TTC549 (cell line): Measurements from ENCODE around the gene AASS.

ENCODE experiments used
- FAIRE-seq: peaks from 2 replicates; lab custom pipeline; 2012; peaks lifted over from hg19 to GRCh38; lab: Jason Lieb, UNC

The AASS gene

DNA sequence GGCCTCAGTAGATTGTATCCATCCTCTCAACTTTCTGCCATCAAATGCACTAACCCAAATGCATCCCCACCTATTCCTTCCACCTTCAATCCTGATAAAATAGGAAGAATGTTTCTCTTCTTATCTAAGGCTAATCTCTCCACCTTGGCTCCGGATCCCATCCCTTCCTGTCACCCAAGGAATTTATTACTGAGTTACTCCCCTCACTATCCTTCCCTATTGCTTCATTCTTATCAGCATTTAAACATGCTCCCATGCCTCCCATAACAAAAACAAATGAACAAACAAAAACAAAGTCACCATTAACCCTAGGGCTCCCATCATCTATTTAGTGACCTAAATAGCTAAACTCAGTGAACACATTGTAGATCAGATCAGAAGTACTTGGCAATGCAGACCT is 25.3 kb downstream of the AASS start:
- no peak for FAIRE-seq

DNA sequence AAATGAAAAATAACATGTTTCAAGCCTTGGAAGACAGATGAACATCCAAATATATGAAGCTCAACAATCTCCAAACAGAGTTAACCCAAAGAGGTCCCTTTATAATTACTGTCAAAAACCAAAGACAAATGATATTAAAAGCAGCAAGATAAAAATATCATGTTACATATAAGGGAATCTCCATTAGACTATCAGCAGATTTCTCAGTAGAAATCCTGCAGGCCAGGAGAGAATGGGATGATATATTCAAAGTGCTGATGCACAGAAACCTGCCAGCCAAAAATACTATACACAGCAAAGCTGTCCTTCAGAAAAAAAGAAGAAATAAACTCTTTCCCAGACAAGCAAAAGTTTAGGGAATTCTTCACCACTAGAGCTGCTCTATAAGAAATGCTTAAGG is 41.0 kb downstream of the AASS start:
- no peak for FAIRE-seq

DNA sequence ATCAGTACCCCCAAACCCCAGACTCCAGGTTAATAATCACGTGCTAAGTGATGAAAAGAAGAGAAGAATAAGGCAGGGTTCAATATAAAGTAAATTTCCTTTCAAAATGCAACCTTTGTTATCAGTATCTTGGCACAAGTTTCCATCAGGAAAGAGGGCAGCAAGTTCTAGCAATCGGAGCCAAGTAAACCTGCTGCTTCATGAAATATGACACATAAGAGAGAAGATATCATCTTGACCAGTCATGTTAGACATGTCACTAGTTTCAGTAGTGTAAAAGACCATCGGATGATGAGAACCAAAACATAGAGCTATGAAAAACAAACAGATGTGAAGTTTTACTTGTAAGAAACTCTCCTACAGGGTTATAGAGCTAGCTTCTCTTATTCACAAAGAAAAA is 44.0 kb downstream of the AASS start:
- no peak for FAIRE-seq

DNA sequence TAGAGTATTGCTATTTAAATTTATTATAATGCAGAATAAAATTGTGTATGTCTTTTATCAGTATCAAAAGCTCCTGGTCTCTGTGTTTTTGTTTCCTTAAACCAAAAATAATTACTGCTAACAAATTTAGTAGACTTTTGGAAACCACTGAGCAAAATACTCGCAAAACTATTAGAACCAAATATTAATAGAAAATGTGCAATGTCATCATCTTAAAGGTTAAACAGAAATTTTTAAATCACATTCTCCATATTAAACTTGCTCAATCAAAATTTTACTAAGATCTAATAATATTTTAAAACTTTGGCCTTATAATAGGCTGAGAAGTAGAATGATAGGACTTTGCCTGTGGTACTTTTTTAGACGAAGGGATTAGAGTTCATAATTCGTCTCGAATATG is 48.4 kb downstream of the AASS start:
- no peak for FAIRE-seq

DNA sequence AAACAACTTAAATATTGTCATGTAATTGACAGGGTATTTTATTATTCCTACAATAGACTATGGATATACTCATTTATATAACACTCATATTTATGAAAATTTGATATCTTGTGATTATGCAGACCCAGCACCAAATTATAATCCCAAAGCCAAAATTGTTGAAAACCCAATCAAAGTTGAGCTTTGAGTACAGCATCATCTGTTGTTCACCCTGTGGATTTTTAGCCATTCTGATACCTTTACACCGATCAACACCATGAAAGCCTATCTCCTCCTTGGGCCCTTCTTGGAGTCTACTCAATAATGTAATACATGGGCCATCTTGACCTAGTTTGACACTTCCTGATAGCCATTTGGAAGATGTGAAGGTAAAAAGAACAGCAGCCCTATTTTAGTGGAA is 49.5 kb downstream of the AASS start:
- FAIRE-seq: no peak

DNA sequence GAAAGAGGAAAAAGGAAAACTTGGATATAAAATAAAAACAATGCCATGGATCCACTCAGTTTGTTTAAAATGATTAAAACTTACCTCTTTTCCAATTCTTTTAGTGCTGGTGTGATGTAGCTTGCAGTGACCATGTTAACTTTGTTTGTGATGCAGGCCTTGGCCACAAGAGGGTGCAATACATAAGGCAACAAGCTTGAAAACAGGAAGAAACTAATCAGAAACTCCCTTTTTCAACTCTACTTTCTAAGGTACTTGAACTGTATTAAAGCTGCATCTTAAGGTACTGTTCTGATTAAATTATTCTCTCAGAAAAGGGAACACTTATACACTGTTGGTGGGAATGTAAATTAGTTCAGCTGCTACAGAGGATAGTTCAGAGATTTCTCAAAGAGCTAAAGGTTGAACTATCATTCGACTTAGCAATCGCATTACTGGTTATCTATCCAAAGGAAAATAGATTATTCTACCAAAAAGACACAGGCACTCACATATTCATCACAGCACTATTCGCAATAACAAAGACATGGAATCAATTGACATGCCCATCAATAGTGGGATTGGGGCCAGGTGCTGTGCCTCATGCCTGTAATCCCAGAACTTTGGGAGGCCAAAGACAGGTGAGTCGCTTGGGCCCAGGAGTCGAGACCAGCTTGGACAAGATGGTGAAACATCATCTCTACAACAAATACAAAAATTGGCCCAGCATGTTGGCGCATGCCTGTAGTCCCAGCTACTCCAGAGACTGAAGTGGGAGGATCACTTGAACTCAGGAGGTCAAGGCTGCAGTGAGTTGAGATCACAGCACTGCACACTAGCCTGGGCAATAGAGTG is 50.9 kb downstream of the AASS start:
- peak; percentile 46 for FAIRE-seq

DNA sequence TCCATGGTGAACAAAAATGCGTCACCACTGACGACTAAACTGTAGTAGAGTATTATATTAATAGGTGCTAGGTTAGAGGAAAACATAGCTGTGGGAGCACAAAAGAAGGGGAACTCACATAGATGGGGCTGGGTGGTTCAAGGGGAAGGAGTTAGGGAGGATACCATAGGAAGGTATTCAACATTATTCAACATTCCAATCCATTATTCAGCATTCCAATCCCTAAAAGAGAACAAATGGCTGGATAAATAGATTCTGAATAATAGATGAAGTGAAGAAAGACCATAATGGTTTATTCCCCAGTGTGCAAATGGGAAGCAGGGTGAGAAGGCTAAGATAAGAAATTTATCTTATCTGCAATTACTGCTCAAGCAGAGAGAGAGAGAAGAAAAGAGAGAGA is 61.4 kb downstream of the AASS start:
- no peak for FAIRE-seq

DNA sequence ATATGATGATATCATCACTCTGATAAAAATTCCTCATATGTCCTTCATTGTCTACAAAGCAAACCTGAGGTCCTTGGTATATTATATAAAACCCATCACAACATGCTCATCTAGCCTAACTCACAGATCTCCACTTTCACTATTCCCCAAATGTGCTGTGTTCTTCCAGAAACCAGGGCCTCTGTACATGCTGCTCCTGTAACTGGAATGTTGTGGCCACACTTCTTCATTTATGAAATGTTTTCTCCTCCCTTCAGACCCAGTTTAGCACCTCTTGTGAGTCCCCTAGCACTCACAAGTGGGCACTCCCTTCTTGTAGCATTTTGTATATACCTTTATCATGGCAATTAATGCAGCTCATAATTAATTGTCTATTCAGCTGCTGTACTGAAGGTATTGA is 61.9 kb downstream of the AASS start:
- FAIRE-seq: no peak

DNA sequence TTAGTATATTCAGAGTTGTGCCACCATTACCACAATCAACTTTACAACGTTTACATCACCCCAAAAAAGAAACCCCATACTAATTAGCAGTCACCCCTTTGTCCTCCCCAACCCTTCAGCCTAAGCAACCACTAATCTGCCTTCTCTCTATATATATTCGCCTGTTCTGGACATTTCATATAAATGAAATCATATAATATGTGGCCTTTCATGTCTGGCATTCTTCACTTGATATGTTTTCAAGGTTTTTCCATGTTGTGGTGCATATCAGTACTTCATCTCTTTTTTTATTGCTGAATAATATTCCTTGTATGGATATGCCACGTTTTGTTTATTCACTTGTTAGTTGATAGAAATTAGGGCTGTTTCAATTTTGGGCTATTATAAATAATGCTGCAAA is 70.4 kb downstream of the AASS start:
- no peak for FAIRE-seq

DNA sequence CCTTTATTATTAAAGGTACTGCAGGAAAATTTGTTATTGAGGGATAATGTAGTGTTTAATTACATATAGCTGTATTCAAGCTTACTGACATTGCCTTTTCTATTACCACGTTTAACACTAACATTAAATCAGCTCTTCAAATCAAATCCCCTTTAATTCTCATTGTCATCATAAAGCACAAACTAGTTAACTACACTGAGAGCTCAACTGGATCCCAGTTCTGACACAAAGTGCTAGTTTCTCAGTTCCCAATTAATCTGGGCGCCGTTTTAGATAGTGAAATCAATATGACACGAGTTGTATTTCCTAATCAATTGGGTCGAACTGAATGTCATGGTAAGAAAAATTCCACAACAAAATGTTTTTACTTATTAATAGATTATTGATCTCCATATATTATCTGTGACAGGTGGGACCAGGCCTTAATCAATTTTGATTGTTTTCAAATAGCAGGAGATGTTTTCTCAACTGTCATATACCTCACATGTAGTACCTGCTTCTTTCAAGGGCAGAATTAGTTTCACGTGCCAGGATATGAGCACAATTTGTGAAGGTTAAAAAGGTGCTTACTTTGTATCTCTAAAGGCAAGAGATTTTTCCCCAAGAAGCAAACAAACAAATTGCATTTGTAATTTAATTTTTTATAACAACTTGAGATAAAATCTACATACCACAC is 71.0 kb downstream of the AASS start:
- FAIRE-seq: no peak

DNA sequence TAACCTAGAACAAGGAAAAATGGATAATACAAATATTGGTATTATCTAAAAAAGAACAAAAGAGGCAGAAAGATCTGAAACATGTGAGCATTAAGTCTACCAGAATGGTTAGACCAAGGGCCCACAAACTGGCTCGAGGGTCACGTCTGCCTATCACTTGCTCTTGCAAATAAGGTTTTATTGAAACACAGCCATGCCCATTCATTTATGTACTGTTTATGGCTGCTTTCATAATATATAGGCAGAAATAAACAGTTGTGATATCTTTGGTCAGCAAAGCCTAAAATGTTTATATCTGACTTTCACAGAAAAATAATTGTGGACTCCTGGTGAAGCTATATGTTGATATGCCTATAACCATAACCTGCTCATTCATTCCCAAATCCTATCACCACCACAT is 71.8 kb downstream of the AASS start:
- FAIRE-seq: no peak

DNA sequence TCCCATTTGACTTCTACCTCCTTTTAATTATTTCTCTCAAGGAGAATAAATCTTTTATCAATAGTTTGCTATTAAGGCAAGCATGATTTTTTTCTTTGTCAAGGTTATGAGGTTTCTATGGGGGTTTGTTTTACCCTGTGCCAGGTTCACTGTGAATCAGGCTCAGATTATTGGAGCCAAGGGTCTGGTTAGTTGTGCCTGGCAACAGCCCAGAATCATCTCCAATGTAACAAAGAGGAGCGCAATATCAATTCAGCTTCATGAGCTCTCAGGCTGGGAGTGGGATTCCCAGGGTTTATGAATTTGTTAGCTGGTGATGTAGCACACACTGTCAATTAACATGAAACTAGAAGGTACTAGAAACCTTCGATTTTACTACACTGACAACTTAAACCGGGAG is 73.2 kb downstream of the AASS start:
- no peak for FAIRE-seq

DNA sequence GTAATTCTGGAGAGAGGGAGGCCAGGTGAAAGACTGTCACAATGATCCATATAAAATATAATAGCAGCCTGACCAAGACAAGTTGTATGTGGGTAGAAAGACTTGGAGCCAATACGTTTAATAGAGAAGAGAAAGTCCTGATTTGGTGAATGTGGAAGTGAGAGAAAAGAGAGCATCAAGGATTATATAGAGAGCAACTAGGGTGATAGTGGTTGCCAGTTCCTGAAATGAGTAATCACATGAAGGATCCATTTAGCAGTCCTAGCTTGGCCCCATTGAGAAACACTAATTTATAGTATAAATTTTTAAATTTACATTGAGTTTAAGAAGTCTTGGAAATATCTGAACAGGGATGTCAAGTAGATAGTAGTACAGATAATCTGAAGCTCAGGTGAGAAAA is 74.0 kb downstream of the AASS start:
- no peak for FAIRE-seq

DNA sequence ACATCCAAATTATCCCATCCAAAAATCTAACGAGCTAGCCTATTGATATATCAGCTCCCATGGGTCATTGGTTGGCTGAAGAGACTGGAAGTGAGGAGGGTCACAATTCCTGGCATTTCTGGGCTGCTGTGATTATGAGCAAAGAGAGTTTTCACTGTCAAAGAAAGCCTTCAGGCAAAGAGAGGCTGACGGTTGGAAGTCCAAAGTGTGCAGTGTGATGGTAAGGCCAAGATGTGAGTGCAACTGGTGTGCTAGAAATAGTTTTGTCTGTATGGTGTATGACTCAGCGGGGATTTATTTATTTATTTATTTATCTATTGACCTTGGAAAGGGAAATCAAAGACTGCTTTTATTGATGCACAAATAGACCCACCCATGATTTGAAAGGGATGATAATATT is 75.0 kb downstream of the AASS start:
- no peak for FAIRE-seq

DNA sequence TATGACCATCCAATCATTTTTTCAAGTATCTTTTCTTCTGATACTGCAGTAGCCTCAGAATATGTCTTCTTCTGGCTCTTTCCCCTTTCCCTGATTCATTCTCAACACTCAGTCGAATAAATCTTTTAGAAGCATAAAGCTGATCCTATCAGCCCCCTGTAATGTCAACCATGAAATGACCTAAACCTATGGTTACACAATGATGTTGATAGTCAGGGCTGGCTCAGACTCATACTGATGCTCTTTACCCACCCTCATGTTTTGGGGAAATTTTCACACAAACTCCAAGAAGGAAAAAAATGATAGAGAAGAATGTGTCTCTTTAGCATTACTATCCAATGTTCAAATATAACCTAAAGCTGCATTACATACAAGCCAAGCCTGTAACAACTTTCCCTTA is 76.0 kb downstream of the AASS start:
- no peak for FAIRE-seq

DNA sequence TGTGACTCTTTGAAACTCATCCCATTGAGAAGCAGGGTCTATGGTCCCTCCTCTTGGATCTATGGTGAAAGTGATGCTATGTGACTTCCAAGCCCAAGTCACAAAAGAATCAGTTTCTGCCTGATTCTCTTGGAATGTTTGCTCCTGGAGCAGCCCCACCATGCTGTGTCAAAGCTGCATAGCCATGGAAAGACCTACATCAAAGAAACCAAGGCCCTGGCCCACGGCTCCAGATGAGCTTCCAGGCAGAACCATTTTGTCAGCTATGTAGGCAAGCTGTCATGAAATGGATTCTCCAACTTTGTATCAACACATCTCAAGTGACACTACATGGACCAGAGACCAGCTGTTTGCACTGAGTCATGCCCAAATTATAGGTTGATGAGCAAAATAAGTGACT is 77.0 kb downstream of the AASS start:
- FAIRE-seq: no peak

DNA sequence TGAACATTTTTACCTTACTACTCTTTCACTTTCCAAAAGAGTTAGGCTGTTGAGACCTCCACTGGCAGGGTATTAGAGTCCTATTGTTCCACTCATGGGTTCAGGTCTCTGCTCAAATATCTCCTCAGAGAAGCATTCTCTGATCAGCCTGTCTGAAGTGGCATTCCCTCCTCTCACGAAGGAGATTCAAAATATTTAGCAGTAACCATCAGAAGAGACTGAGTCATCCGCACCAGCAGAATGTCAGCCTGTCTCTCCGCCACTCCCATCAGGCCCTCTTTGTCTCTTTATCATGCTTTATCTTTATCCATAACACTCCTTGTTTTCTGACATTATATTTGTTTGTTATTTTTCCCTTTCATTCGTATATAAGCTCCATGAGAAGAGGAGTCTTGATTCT is 79.1 kb downstream of the AASS start:
- FAIRE-seq: no peak

DNA sequence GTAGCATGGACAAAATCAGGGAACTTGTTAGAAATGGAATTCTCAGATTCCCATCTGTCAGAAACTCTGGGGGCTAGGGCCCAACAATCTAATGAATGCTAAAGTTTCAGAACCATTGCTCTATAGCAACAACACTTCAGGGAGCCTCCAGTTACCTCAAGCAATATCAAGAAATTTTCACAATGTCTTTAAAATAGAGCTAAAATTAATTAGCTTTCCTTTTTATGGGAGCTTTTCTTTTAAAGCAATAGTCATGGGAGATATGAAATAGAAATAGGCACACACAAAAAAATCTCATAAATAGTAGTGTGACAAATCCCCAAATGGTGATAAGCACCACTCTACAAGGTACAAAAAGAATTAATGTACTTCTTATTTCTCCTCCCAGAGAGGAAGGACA is 80.9 kb downstream of the AASS start:
- FAIRE-seq: no peak

DNA sequence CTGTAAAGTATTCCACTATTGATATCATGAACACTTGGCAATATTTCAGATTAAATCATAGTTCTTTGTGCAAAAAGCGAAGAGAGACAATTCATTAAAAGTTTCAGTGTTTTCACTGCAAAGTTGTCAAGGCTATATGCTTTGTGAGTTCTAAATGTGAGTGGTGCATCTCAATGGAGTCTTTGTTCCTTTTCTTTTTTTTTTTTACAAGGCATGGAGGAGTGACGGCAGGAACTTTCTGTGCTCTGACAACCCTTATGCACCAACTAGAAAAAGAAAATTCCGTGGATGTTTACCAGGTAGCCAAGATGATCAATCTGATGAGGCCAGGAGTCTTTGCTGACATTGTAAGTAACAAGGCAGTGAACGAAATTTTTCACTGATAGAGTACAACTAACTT is 84.5 kb downstream of the AASS start:
- no peak for FAIRE-seq

DNA sequence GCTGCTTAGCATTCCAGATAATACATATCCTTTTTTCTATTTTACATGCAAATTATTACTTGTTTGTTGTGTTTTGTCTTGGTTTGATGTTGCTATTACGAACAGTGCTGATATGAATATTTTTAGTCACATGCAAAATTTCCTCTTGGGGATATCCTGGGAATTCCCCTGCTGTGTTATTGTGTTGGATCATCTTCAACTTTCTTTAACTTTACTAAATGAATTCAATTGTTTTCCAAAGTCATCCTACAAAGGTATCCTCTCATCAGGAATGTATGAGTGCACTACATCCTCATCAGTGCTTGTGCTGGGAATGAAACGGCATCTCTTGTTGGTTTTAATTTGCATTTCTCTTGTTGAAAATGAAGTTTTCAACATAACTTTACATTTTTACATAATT is 87.1 kb downstream of the AASS start:
- no peak for FAIRE-seq

DNA sequence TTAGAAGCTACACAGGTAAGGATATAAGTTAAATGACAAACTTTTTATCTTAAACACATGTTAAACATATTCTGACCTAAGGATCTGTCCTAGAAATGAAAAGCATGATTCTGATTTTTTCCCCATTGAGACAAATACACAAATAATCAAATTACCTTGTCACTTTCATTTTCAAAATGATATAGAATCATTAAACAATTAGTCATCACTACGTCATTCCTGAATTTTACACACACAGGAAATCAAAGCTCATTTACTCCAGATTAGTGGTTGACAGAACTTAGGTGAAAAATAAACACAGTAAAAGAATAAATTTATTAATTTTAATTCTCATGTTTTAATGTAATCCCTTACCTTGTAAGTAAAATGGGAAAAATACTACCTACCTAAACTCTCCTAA is 89.0 kb downstream of the AASS start:
- no peak for FAIRE-seq

DNA sequence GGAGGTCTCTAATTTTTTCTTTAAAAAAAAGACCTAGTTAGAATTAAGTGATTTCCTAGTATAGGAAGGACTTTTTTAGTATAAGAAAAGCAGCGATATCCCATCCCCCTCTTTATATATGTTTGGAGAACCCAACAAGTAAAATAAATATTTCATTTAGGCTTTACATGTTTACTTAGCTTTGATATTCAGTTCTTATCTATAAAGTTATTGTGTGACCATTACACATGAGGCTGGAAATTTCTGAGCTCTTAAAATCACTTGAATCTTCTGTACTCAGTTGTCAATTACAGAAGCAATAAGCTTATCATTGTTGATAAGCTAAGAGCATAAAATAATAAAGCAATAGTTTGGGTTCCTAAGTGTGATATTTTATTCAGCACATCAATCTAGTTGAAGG is 89.7 kb downstream of the AASS start:
- no peak for FAIRE-seq

DNA sequence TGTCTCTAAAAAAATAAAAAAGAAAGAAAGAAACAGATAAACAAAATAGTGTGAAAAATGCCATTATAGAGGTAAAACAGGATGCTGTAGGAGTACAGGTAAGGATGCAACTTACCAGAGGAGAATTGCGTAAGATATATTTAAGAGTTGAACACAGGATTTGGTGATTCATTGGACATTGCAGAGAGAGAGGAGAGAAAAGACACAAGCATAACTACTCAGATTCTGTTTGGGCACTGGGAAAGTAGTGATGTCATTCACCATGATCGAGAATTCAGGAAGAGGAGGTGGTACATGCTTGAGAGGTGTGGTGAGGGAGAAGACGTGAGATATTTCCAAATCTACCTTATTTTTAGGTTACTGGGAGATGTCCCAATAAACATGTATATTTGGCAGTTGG is 97.6 kb downstream of the AASS start:
- FAIRE-seq: no peak

DNA sequence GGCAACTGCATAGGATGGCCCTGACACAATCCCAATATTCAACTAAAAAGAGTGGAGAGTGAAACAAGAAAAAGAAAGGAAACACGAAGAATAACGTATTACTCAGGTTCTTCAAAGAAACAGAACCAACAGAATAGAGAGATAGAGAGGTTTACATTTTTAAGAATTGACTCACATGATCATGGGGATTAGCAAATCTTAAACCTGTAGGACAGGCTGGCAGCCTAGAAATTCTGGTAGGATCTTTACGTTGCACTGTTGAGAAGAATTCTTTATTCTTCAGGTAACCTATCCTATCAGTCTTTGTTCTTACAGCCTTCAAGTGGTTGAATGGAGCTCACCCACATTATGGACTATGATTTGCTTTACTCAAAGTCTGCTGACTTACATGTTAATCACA is 103.9 kb downstream of the AASS start:
- FAIRE-seq: no peak
